ENCODE results near the gene POT1.

The POT1 gene

GRCh38 chr7:124909808-124910207 lies 19.8 kb downstream of the POT1 start:
- DNase-seq = no peak

- DNase-seq = no peak
Observed at GRCh38 chr7:124908259-124908658, 21.4 kb downstream of the POT1 start.

GRCh38 chr7:124907490-124907889 lies 22.1 kb downstream of the POT1 start:
- DNase-seq = no peak

GRCh38 chr7:124898531-124898930 lies 31.1 kb downstream of the POT1 start:
- DNase-seq = no peak

- DNase-seq = no peak
Observed at GRCh38 chr7:124896001-124896400, 33.6 kb downstream of the POT1 start.

GRCh38 chr7:124893140-124893827 lies 36.3 kb downstream of the POT1 start:
- no peak for DNase-seq

- DNase-seq = no peak
Observed at GRCh38 chr7:124887247-124887646, 42.4 kb downstream of the POT1 start.

GRCh38 chr7:124881981-124882380 lies 47.6 kb downstream of the POT1 start:
- DNase-seq = no peak

- DNase-seq = no peak
Observed at GRCh38 chr7:124879771-124880170, 49.9 kb downstream of the POT1 start.

GRCh38 chr7:124879103-124879502 lies 50.5 kb downstream of the POT1 start:
- DNase-seq = no peak

- DNase-seq = no peak
Observed at GRCh38 chr7:124874644-124875163, 54.9 kb downstream of the POT1 start.

GRCh38 chr7:124857672-124858235 lies 71.9 kb downstream of the POT1 start:
- no peak for DNase-seq

- no peak for DNase-seq
Observed at GRCh38 chr7:124856299-124856888, 73.2 kb downstream of the POT1 start.

- no peak for DNase-seq
Observed at GRCh38 chr7:124843336-124843735, 86.3 kb downstream of the POT1 start.

- no peak for DNase-seq
Observed at GRCh38 chr7:124840435-124840834, 89.2 kb downstream of the POT1 start.

GRCh38 chr7:124839687-124840086 lies 89.9 kb downstream of the POT1 start:
- DNase-seq = no peak

- DNase-seq = no peak
Observed at GRCh38 chr7:124836173-124836572, 93.5 kb downstream of the POT1 start.

- DNase-seq = no peak
Observed at GRCh38 chr7:124818807-124819206, 110.8 kb downstream of the POT1 start.

GRCh38 chr7:124813994-124814798 lies 115.4 kb downstream of the POT1 start:
- no peak for DNase-seq

- no peak for DNase-seq
Observed at GRCh38 chr7:124812764-124813163, 116.9 kb downstream of the POT1 start.

GRCh38 chr7:124811341-124811740 lies 118.3 kb downstream of the POT1 start:
- no peak for DNase-seq

- DNase-seq = no peak
Observed at GRCh38 chr7:124810605-124811004, 119.0 kb downstream of the POT1 start.

GRCh38 chr7:124808206-124808605 lies 121.4 kb downstream of the POT1 start:
- DNase-seq = no peak
